22Rv1 (cell line): ENCODE measurements around the gene PLS3.

ENCODE experiments used
- ZFX ChIP-seq: fragments of 450-650 bp; IDR thresholded peaks from 2 replicates; pipeline ENCODE4 v1.6.1; 2017; ENCODE audit warnings: antibody characterized with exemption, borderline replicate concordance
- TF ChIP-seq, protein P1 (sequence below): fragments of 450-650 bp; IDR thresholded peaks from 2 replicates; pipeline ENCODE4 v1.5.1; 2017; ENCODE audit warnings: mild to moderate bottlenecking

DNA sequence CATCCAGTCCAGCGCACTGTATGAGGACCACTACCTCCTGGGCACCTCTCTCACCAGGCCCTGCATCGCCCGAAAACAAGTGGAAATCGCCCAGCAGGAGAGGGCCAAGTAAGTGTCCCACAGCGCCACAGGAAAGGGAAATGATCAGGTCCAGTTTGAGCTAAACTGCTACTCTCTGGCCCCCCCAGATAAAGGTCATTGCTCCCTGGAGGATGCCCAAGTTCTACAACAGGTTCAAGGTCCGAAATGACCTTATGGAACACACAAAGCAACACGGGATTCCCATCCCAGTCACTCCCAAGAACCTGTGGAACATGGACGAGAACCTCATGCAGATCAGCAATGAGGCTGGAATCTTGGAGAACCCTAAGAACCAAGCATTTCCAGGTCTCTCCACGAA, 104.1 kb downstream of the PLS3 start:
- TF ChIP-seq, protein P1, sequence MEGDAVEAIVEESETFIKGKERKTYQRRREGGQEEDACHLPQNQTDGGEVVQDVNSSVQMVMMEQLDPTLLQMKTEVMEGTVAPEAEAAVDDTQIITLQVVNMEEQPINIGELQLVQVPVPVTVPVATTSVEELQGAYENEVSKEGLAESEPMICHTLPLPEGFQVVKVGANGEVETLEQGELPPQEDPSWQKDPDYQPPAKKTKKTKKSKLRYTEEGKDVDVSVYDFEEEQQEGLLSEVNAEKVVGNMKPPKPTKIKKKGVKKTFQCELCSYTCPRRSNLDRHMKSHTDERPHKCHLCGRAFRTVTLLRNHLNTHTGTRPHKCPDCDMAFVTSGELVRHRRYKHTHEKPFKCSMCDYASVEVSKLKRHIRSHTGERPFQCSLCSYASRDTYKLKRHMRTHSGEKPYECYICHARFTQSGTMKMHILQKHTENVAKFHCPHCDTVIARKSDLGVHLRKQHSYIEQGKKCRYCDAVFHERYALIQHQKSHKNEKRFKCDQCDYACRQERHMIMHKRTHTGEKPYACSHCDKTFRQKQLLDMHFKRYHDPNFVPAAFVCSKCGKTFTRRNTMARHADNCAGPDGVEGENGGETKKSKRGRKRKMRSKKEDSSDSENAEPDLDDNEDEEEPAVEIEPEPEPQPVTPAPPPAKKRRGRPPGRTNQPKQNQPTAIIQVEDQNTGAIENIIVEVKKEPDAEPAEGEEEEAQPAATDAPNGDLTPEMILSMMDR = no peak
- TF ChIP-seq ZFX = no peak
